ENCODE results near the gene KIF12. TPM values are rescaled to one million over a fixed set of nuclear protein-coding genes. Genes with fewer than 3 reads are reported as not detected.

The KIF12 gene
- total RNA-seq, 4 donors from 2014 or later: 0.53 to 5.3 (median 1.9) TPM

GRCh38 chr9:114139071-114139470, 40.0 kb upstream of the KIF12 start:
- intact Hi-C loops (cut with DNase I; ENCODE audit: low total_unique reads): no loop called here
- TF ChIP-seq POLR2A (IDR thresholded peaks at IDR 0.05) (no peak), CTCF (IDR thresholded peaks at IDR 0.05) (no peak)
- H3K4me3 ChIP-seq (ENCODE audit: low read depth, poor library complexity, severe bottlenecking): no peak overlapping the region
- DNase-seq (ENCODE audit: low spot score in 2 of 2): no peak
- 87 to 95% methylated on average over 5 of the region's 5 CpGs for WGBS, 2 donors

- no peak for TF ChIP-seq CTCF (IDR thresholded peaks at IDR 0.05)
- no peak for TF ChIP-seq POLR2A (IDR thresholded peaks at IDR 0.05)
- 77 to 85% methylated on average over 8 of the region's 8 CpGs for WGBS, 2 donors
- no peak overlapping the region for H3K4me3 ChIP-seq (ENCODE audit: low read depth, poor library complexity, severe bottlenecking)
- DNase-seq (ENCODE audit: low spot score in 2 of 2): no peak
- intact Hi-C loops (cut with DNase I; ENCODE audit: low total_unique reads): no loop called here
These were observed 39.5 kb upstream of the KIF12 start for GRCh38 chr9:114138552-114138971.

GRCh38 chr9:114137831-114138230, 38.7 kb upstream of the KIF12 start:
- intact Hi-C loops (cut with DNase I; ENCODE audit: low total_unique reads): no loop called here
- no peak for TF ChIP-seq CTCF (IDR thresholded peaks at IDR 0.05)
- no peak for TF ChIP-seq POLR2A (IDR thresholded peaks at IDR 0.05)
- WGBS, 2 donors: 88 to 92% methylated on average over 6 of the region's 6 CpGs
- DNase-seq (ENCODE audit: low spot score in 2 of 2): no peak
- H3K4me3 ChIP-seq (ENCODE audit: low read depth, poor library complexity, severe bottlenecking): no peak overlapping the region

- no peak overlapping the region for H3K4me3 ChIP-seq (ENCODE audit: low read depth, poor library complexity, severe bottlenecking)
- intact Hi-C loops (cut with DNase I; ENCODE audit: low total_unique reads): no loop called here
- TF ChIP-seq POLR2A (IDR thresholded peaks at IDR 0.05) (no peak), CTCF (IDR thresholded peaks at IDR 0.05) (no peak)
- WGBS, 2 donors: 77 to 79% methylated on average over 5 of the region's 5 CpGs
- no peak for DNase-seq (ENCODE audit: low spot score in 2 of 2)
These were observed 35.8 kb upstream of the KIF12 start for GRCh38 chr9:114134827-114135396.

- no peak for TF ChIP-seq POLR2A (IDR thresholded peaks at IDR 0.05)
- no peak for TF ChIP-seq CTCF (IDR thresholded peaks at IDR 0.05)
- no peak overlapping the region for H3K4me3 ChIP-seq (ENCODE audit: low read depth, poor library complexity, severe bottlenecking)
- intact Hi-C loops (cut with DNase I; ENCODE audit: low total_unique reads): no loop called here
- WGBS, 2 donors: 92 to 99% methylated on average over 6 to 7 of the region's 7 CpGs
- no peak for DNase-seq (ENCODE audit: low spot score in 2 of 2)
These were observed 33.4 kb upstream of the KIF12 start for GRCh38 chr9:114132550-114132918.

All from lower leg skin (tissue), 4 donors.